ENCODE results near the gene VAMP2.
A peak's percentile ranks its signal among the peaks of the same experiment; 100 is the strongest.

The VAMP2 gene

GRCh38 chr17:8124350-8125153, 38.2 kb downstream of the VAMP2 start:
- TF ChIP-seq REST (IDR thresholded peaks at IDR 0.05; ENCODE audit: low read depth) = no peak
- no peak for TF ChIP-seq EGR1 (IDR thresholded peaks at IDR 0.05)

- TF ChIP-seq YY1 (IDR thresholded peaks at IDR 0.05; ENCODE audit: low read depth) = no peak
- no peak for TF ChIP-seq EGR1 (IDR thresholded peaks at IDR 0.05)
- TF ChIP-seq ZBTB7A (IDR thresholded peaks at IDR 0.05; ENCODE audit: low read depth) = 0 out of 2 replicates have a peak, but pooled peaks have one; percentile 40
These were observed 38.9 kb downstream of the VAMP2 start, which contains the start of gene HES7 for GRCh38 chr17:8123695-8124349. HES7 (minus strand) TSS chr17:8124106; CDS start chr17:8124084, 22 bp downstream.

- no peak for TF ChIP-seq CREB1 (IDR thresholded peaks at IDR 0.05; ENCODE audit: low read depth)
- TF ChIP-seq REST (IDR thresholded peaks at IDR 0.05; ENCODE audit: low read depth) = no peak
- TF ChIP-seq CEBPB (IDR thresholded peaks at IDR 0.05) = no peak
- TF ChIP-seq ZBTB7A (IDR thresholded peaks at IDR 0.05; ENCODE audit: low read depth) = no peak
- no peak for TF ChIP-seq EGR1 (IDR thresholded peaks at IDR 0.05)
- TF ChIP-seq RAD21 (IDR thresholded peaks at IDR 0.05; ENCODE audit: low read depth) = no peak
- no peak for TF ChIP-seq TAF1 (IDR thresholded peaks at IDR 0.05; ENCODE audit: low read depth)
- no peak for TF ChIP-seq YY1 (IDR thresholded peaks at IDR 0.05; ENCODE audit: low read depth)
- no peak for TF ChIP-seq TEAD4 (IDR thresholded peaks at IDR 0.05)
- no peak for TF ChIP-seq FOXM1 (IDR thresholded peaks at IDR 0.05; ENCODE audit: borderline replicate concordance, low read depth)
- no peak for TF ChIP-seq USF1 (IDR thresholded peaks at IDR 0.05)
- TF ChIP-seq TCF12 (IDR thresholded peaks at IDR 0.05; ENCODE audit: low read depth) = 0 out of 2 replicates have a peak, but pooled peaks have one; percentile 4
- no peak for TF ChIP-seq EP300 (IDR thresholded peaks at IDR 0.05; ENCODE audit: borderline replicate concordance)
- no peak for TF ChIP-seq NFIC (IDR thresholded peaks at IDR 0.05)
- peak; percentile 40; the same call in 1 of the 2 replicates for TF ChIP-seq MAX (IDR thresholded peaks at IDR 0.05)
These were observed 39.6 kb downstream of the VAMP2 start for GRCh38 chr17:8122924-8123694.

- no peak for TF ChIP-seq YY1 (IDR thresholded peaks at IDR 0.05; ENCODE audit: low read depth)
- no peak for TF ChIP-seq ZBTB7A (IDR thresholded peaks at IDR 0.05; ENCODE audit: low read depth)
- TF ChIP-seq REST (IDR thresholded peaks at IDR 0.05; ENCODE audit: low read depth) = no peak
- TF ChIP-seq TEAD4 (IDR thresholded peaks at IDR 0.05) = no peak
- no peak for TF ChIP-seq NFIC (IDR thresholded peaks at IDR 0.05)
- TF ChIP-seq TCF12 (IDR thresholded peaks at IDR 0.05; ENCODE audit: low read depth) = no peak
- no peak for TF ChIP-seq MAX (IDR thresholded peaks at IDR 0.05)
- TF ChIP-seq CEBPB (IDR thresholded peaks at IDR 0.05) = no peak
- TF ChIP-seq USF1 (IDR thresholded peaks at IDR 0.05) = no peak
- no peak for TF ChIP-seq RAD21 (IDR thresholded peaks at IDR 0.05; ENCODE audit: low read depth)
- no peak for TF ChIP-seq CREB1 (IDR thresholded peaks at IDR 0.05; ENCODE audit: low read depth)
- TF ChIP-seq EGR1 (IDR thresholded peaks at IDR 0.05) = no peak
- TF ChIP-seq TAF1 (IDR thresholded peaks at IDR 0.05; ENCODE audit: low read depth) = no peak
- TF ChIP-seq EP300 (IDR thresholded peaks at IDR 0.05; ENCODE audit: borderline replicate concordance) = no peak
These were observed 40.3 kb downstream of the VAMP2 start for GRCh38 chr17:8122422-8122923.
